IMR-90 (cell line): ENCODE measurements around the gene GNB1L. TPM values are rescaled to one million over a fixed set of nuclear protein-coding genes. Genes with fewer than 3 reads are reported as not detected.
A peak's percentile ranks its signal among the peaks of the same experiment; 100 is the strongest.

Source experiments
- ATAC-seq: fragments of 200-7000 bp; cut with Tn5 transposase; 2 replicates; pipeline ENCODE4 v1.9.1; 2020; ENCODE audit warnings: low read depth, mild to moderate bottlenecking, moderate library complexity
- BruUV-seq: library from RNA; stranded (reverse); fragments of 400-500 nt; replicated peaks from 2 replicates; lab custom pipeline; 2021; lab: Mats Ljungman, UMichigan
- CTCF ChIA-PET: fragments of 300-600 bp; formaldehyde crosslinking; extraction: SDS; loops from one replicate; lab custom pipeline; 2021; ENCODE audit warnings: antibody characterized with exemption; lab: Yijun Ruan, JAX
- POLR2A ChIA-PET: fragments of 300-600 bp; sonication (Branson Sonifier 250); formaldehyde crosslinking; loops from one replicate; lab custom pipeline; 2022; ENCODE audit warnings: antibody characterized with exemption; ENCODE audit not compliant: unreplicated experiment; lab: Charles Lee
- DNase-seq: peaks from one replicate; pipeline ENCODE4 v3.0.0; 2013
- H2AFZ ChIP-seq: replicated peaks from 2 replicates; pipeline ENCODE3; 2013; ENCODE audit warnings: low read length, mild to moderate bottlenecking; ENCODE audit not compliant: poor library complexity
- H2AK5ac ChIP-seq: 2 replicates; pipeline ENCODE4 v1.6.1; 2013; ENCODE audit warnings: low read depth, low read length, inconsistent platforms
- H2AK9ac ChIP-seq: replicated peaks from 2 replicates; pipeline ENCODE3; 2013; ENCODE audit warnings: mild to moderate bottlenecking, low read depth, low read length, moderate library complexity; ENCODE audit not compliant: poor library complexity
- H2BK120ac ChIP-seq: 2 replicates; pipeline ENCODE4 v1.6.1; 2013; ENCODE audit warnings: low read depth, low read length, inconsistent platforms
- H2BK15ac ChIP-seq: 3 replicates; pipeline ENCODE4 v1.6.1; 2013; ENCODE audit warnings: low read depth, low read length, inconsistent platforms
- H2BK20ac ChIP-seq: 2 replicates; pipeline ENCODE4 v1.6.1; 2013; ENCODE audit warnings: low read depth, mild to moderate bottlenecking, inconsistent platforms, low read length, moderate library complexity
- H2BK5ac ChIP-seq: 2 replicates; pipeline ENCODE4 v1.6.1; 2013; ENCODE audit warnings: mild to moderate bottlenecking, low read depth, low read length, inconsistent platforms; ENCODE audit not compliant: poor library complexity, severe bottlenecking
- H3K14ac ChIP-seq: replicated peaks from 2 replicates; pipeline ENCODE4 v1.6.1; 2013; ENCODE audit warnings: low read depth, low read length, inconsistent platforms
- H3K18ac ChIP-seq: 2 replicates; pipeline ENCODE4 v1.6.1; 2013; ENCODE audit warnings: low read depth, low read length, control low read depth
- H3K23ac ChIP-seq: 2 replicates; pipeline ENCODE4 v1.6.1; 2013; ENCODE audit warnings: low read depth, low read length, inconsistent platforms
- H3K27ac ChIP-seq: 2 replicates; pipeline ENCODE4 v1.5.1; 2013; ENCODE audit warnings: mild to moderate bottlenecking, control low read depth, low read length; ENCODE audit not compliant: insufficient read depth
- H3K27me3 ChIP-seq: 2 replicates; pipeline ENCODE4 v1.6.1; 2013; ENCODE audit warnings: low read length; ENCODE audit not compliant: control insufficient read depth, insufficient read depth
- H3K36me3 ChIP-seq: 2 replicates; pipeline ENCODE4 v1.6.1; 2013; ENCODE audit warnings: low read length, mixed read lengths; ENCODE audit not compliant: control insufficient read depth, insufficient read depth
- H3K4ac ChIP-seq: 2 replicates; pipeline ENCODE4 v1.6.1; 2013; ENCODE audit warnings: low read depth, low read length, inconsistent platforms
- H3K4me1 ChIP-seq: 2 replicates; pipeline ENCODE4 v1.6.1; 2013; ENCODE audit warnings: low read length, mixed read lengths; ENCODE audit not compliant: control insufficient read depth, insufficient read depth
- H3K4me2 ChIP-seq: 2 replicates; pipeline ENCODE4 v1.6.1; 2013; ENCODE audit warnings: low read depth, mild to moderate bottlenecking, control low read depth, low read length, moderate library complexity
- H3K4me3 ChIP-seq: 2 replicates; pipeline ENCODE4 v1.5.1; 2013; ENCODE audit warnings: low read depth, mild to moderate bottlenecking, control low read depth, low read length, moderate library complexity; ENCODE audit not compliant: insufficient read depth
- H3K56ac ChIP-seq: 2 replicates; pipeline ENCODE4 v1.6.1; 2013; ENCODE audit warnings: low read length, inconsistent platforms; ENCODE audit not compliant: insufficient read depth; ENCODE audit errors: extremely low read depth
- H3K79me1 ChIP-seq, 2 experiments: 2 replicates each; pipeline ENCODE4 v1.6.1; 2013; ENCODE audit warnings: low read length in 2 of 2, inconsistent platforms in 1 of 2, low read depth in 1 of 2
- H3K9ac ChIP-seq: 2 replicates; pipeline ENCODE4 v1.6.1; 2013; ENCODE audit warnings: low read depth, low read length, control low read depth
- H3K9me1 ChIP-seq: 2 replicates; pipeline ENCODE4 v1.6.1; 2013; ENCODE audit warnings: low read length, inconsistent platforms; ENCODE audit not compliant: insufficient read depth
- H3K9me3 ChIP-seq: 2 replicates; pipeline ENCODE4 v1.6.1; 2013; ENCODE audit warnings: low read length; ENCODE audit not compliant: control insufficient read depth, insufficient read depth
- H4K20me1 ChIP-seq: 2 replicates; pipeline ENCODE4 v1.6.1; 2013; ENCODE audit warnings: low read length, inconsistent platforms; ENCODE audit not compliant: insufficient read depth
- H4K5ac ChIP-seq: 2 replicates; pipeline ENCODE4 v1.6.1; 2013; ENCODE audit warnings: mild to moderate bottlenecking, low read depth, low read length, control low read depth
- H4K8ac ChIP-seq, 2 experiments: 2 replicates each; pipeline ENCODE4 v1.6.1; 2013; ENCODE audit warnings: low read depth in 2 of 2, low read length in 2 of 2, control low read depth in 1 of 2, inconsistent platforms in 1 of 2
- H4K91ac ChIP-seq: 2 replicates; pipeline ENCODE4 v1.6.1; 2013; ENCODE audit warnings: low read depth, low read length, inconsistent platforms; ENCODE audit not compliant: insufficient read depth
- CHD1 ChIP-seq: IDR thresholded peaks from 2 replicates; pipeline ENCODE4 v1.6.1; 2012; ENCODE audit warnings: low read depth, low read length, improper control_type of control experiment
- FOS ChIP-seq: fragments of 150-350 bp; IDR thresholded peaks from 2 replicates; pipeline ENCODE4 v1.6.1; 2016; ENCODE audit warnings: low read depth, low read length
- MAZ ChIP-seq: IDR thresholded peaks from 2 replicates; pipeline ENCODE4 v1.6.1; 2012; ENCODE audit warnings: low read depth, mild to moderate bottlenecking, low read length, improper control_type of control experiment, moderate library complexity, borderline replicate concordance
- POLR2A ChIP-seq: IDR thresholded peaks from 2 replicates; pipeline ENCODE4 v1.6.1; 2012; ENCODE audit warnings: mild to moderate bottlenecking, low read depth, low read length
- RAD21 ChIP-seq: IDR thresholded peaks from 2 replicates; pipeline ENCODE4 v1.6.1; 2012; ENCODE audit warnings: low read length, improper control_type of control experiment
- WGBS, 2 experiments: methylation state at CpG; one replicate each; pipeline versions ENCODE4 v1.1.5 to v1.1.7; 2013; ENCODE audit warnings: missing lambda C conversion rate in 2 of 2; ENCODE audit not compliant: insufficient read length in 1 of 2; ENCODE audit errors: extremely low coverage in 2 of 2; 5-methylcytosine and 5-hydroxymethylcytosine counted together
- dilution Hi-C: fragments of 300-500 bp; cut with HindIII; formaldehyde crosslinking; loops from one replicate; pipeline ENCODE4 v1.14.3; 2018; ENCODE audit warnings: low sequenced_read_pairs; ENCODE audit not compliant: unreplicated experiment
- in situ Hi-C: fragments of 300-500 bp; cut with MboI; formaldehyde crosslinking; loops from 3 replicates; pipeline ENCODE4 v1.14.3; 2019; ENCODE audit warnings: low sequenced_read_pairs, inconsistent platforms, mixed read lengths
- intact Hi-C: fragments of 100-400 bp; cut with micrococcal nuclease; formaldehyde crosslinking; loops from 2 replicates; pipeline ENCODE4 v1.10.0; 2022
- polyA plus RNA-seq, 3 experiments: library from polyadenylated mRNA; depleted of rRNA; stranded (reverse); fragments of >200 nt; gene quantifications; 2 replicates each; pipeline ENCODE4 v1.2.3, GENCODE V29; 2012; ENCODE audit warnings: low replicate concordance in 1 of 3
- total RNA-seq: library from RNA; depleted of rRNA; stranded (reverse); fragments of >200 nt; gene quantifications from 2 replicates; pipeline ENCODE4 v1.2.3, GENCODE V29; 2012
- TF ChIP-seq, protein P1 (sequence below): conservative IDR thresholded peaks from 2 replicates; pipeline ENCODE4 v1.5.1; 2012; ENCODE audit warnings: mild to moderate bottlenecking, low read depth, low read length, improper control_type of control experiment
- TF ChIP-seq, protein P2 (sequence below): fragments of 150-350 bp; IDR thresholded peaks from 2 replicates; pipeline ENCODE4 v1.6.1; 2016; ENCODE audit warnings: low read depth, mild to moderate bottlenecking, low read length, moderate library complexity, borderline replicate concordance

GNB1L gene
- total and polyA plus RNA-seq, 2 of the 4 experiments (the other 2 are of a cell fraction) = 2.5 to 4.4 TPM

DNA sequence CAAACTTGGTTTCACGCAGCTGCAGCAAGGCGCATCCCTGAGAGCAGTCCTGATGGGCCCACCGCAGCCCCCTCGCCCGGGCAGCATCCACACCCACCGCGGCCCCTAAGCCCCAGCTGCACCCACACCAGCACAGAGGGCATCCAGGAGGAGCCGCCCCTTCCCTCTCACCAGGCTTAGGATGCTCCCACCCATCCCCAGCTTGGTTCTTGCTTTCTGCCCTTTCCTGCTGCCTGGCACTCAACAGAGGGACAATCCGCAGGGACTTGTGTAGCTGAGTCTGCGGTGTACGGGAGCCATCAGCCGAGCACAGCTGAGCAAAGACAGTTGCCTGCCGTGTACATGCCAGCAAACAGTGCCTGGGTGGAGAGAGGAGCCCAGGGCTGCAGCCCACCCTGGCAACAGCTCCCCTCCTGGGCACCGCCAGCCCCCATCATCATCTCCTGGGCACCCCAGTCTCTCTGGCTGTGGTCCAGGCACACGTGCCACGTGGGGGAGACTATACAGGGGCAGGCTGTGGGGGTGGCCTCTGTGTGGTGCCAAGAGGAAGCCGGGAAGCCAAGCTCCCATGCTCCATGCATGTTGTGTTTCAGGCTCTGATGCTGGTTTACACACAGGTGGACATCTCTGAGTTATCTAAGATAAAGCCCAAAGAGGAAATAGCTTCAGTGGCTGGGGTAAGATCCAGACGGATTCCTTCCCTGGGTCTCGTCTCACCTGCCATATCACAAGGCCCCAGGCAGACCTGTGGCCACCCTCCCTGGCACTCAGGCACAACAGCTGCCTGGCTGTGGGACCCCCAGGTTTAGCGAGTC, 36.0 kb upstream of the GNB1L start:
- Histone ChIP-seq H4K5ac (peak overlapping the region; percentile 78), H3K4ac (peak overlapping the region; percentile 97), H3K79me1 (peaks cover 0 to 45% of the 10 kb centered on the region in 2 experiments; a peak in 3 of 4 replicates), H2AFZ (peak overlapping the region; percentile 59), H3K14ac (peak overlapping the region; percentile 79), H3K27ac (peak overlapping the region; percentile 65), H2AK5ac (peak overlapping the region; percentile 96), H4K20me1 (no peaks in the 10 kb centered on the region; the same call in 1 of the 2 replicates), H2BK15ac (peak overlapping the region; percentile 88), H2AK9ac (peak overlapping the region; percentile 95), H2BK20ac (peak overlapping the region; percentile 92), H3K9me1 (peaks cover 31% of the 10 kb centered on the region), H4K8ac (peak overlapping the region; percentile 73 to 93), H3K4me1 (peaks cover 42% of the 10 kb centered on the region), H3K4me2 (no peak overlapping the region), H4K91ac (peak overlapping the region; percentile 96), H3K18ac (peak overlapping the region; percentile 63; the same call in 1 of the 2 replicates), H2BK120ac (peak overlapping the region; percentile 97), H3K23ac (peak overlapping the region; percentile 55; the same call in 1 of the 2 replicates), H3K27me3 (no peaks in the 10 kb centered on the region), H3K56ac (0 out of 2 replicates have a peak overlapping the region, but pooled peaks have one; percentile 35), H3K36me3 (peaks cover 12% of the 10 kb centered on the region), H3K9me3 (no peaks in the 10 kb centered on the region), H3K4me3 (no peak overlapping the region), H3K9ac (peak overlapping the region; percentile 21; the same call in 1 of the 2 replicates), H2BK5ac (peak overlapping the region; percentile 97)
- 89% methylated on average over 9 of the region's 20 CpGs; no CpG with 5 or more reads in 1 of the 2 experiments for WGBS, 2 experiments
- in situ Hi-C loops (no loop called here), dilution Hi-C loops (no loop called here), intact Hi-C loops (loop anchor here (5.0 kb wide), 1 partner anchor 52 kb away; the partner anchor contains the start of genes COMT and TXNRD2)
- POLR2A ChIA-PET = no interaction called here
- ATAC-seq (no peak), DNase-seq (no peak)
- TF ChIP-seq, protein P1, sequence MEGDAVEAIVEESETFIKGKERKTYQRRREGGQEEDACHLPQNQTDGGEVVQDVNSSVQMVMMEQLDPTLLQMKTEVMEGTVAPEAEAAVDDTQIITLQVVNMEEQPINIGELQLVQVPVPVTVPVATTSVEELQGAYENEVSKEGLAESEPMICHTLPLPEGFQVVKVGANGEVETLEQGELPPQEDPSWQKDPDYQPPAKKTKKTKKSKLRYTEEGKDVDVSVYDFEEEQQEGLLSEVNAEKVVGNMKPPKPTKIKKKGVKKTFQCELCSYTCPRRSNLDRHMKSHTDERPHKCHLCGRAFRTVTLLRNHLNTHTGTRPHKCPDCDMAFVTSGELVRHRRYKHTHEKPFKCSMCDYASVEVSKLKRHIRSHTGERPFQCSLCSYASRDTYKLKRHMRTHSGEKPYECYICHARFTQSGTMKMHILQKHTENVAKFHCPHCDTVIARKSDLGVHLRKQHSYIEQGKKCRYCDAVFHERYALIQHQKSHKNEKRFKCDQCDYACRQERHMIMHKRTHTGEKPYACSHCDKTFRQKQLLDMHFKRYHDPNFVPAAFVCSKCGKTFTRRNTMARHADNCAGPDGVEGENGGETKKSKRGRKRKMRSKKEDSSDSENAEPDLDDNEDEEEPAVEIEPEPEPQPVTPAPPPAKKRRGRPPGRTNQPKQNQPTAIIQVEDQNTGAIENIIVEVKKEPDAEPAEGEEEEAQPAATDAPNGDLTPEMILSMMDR = no peak
- TF ChIP-seq MAZ (no peak), FOS (no peak), CHD1 (no peak), POLR2A (no peak), RAD21 (no peak)
- TF ChIP-seq, protein P2, sequence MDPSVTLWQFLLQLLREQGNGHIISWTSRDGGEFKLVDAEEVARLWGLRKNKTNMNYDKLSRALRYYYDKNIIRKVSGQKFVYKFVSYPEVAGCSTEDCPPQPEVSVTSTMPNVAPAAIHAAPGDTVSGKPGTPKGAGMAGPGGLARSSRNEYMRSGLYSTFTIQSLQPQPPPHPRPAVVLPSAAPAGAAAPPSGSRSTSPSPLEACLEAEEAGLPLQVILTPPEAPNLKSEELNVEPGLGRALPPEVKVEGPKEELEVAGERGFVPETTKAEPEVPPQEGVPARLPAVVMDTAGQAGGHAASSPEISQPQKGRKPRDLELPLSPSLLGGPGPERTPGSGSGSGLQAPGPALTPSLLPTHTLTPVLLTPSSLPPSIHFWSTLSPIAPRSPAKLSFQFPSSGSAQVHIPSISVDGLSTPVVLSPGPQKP = no peak
- no TSS peak for BruUV-seq
- CTCF ChIA-PET = no interaction called here
